ENCODE results near the gene G6PC2.
"Not testable (repeated sequence)": the region's sequence is repeated elsewhere in the genome, so short reads cannot be mapped to it uniquely, and the experiment has no call there.

The G6PC2 gene

GRCh38 chr2:168904358-168904757 lies 3.3 kb downstream of the G6PC2 start:
- DNase-seq (ENCODE audit: low read depth in 2 of 2), result no peak

GRCh38 chr2:168907940-168908662 lies 7.0 kb downstream of the G6PC2 start:
- DNase-seq (ENCODE audit: low read depth in 2 of 2), result no peak

GRCh38 chr2:168910330-168910729 lies 9.2 kb downstream of the G6PC2 start:
- DNase-seq (ENCODE audit: low read depth in 2 of 2), result no peak

- no peak for DNase-seq (ENCODE audit: low read depth in 2 of 2)
Observed at GRCh38 chr2:168912466-168912865, 11.4 kb downstream of the G6PC2 start.

- DNase-seq (ENCODE audit: low read depth in 2 of 2), result no peak
Observed at GRCh38 chr2:168912901-168913369, 11.8 kb downstream of the G6PC2 start.

GRCh38 chr2:168913495-168913894 lies 12.4 kb downstream of the G6PC2 start:
- no peak for DNase-seq (ENCODE audit: low read depth in 2 of 2)

- no peak for DNase-seq (ENCODE audit: low read depth in 2 of 2)
Observed at GRCh38 chr2:168915441-168916330, 14.6 kb downstream of the G6PC2 start.

GRCh38 chr2:168916331-168916675 lies 15.2 kb downstream of the G6PC2 start:
- DNase-seq (ENCODE audit: low read depth in 2 of 2), result no peak

GRCh38 chr2:168920504-168921157 lies 19.5 kb downstream of the G6PC2 start:
- DNase-seq (ENCODE audit: low read depth in 2 of 2), result no peak

- DNase-seq (ENCODE audit: low read depth in 2 of 2), result no peak
Observed at GRCh38 chr2:168926621-168927386, 25.7 kb downstream of the G6PC2 start.

- no peak for DNase-seq (ENCODE audit: low read depth in 2 of 2)
Observed at GRCh38 chr2:168928113-168928831, 27.2 kb downstream of the G6PC2 start.

- no peak for DNase-seq (ENCODE audit: low read depth in 2 of 2)
Observed at GRCh38 chr2:168929031-168929430, 27.9 kb downstream of the G6PC2 start.

- no peak for DNase-seq (ENCODE audit: low read depth in 2 of 2)
Observed at GRCh38 chr2:168930242-168930641, 29.2 kb downstream of the G6PC2 start.

GRCh38 chr2:168932174-168932573 lies 31.1 kb downstream of the G6PC2 start:
- not testable (repeated sequence) for DNase-seq (ENCODE audit: low read depth in 2 of 2)

GRCh38 chr2:168934826-168935225 lies 33.7 kb downstream of the G6PC2 start:
- DNase-seq (ENCODE audit: low read depth in 2 of 2), result no peak

GRCh38 chr2:168935810-168936581 lies 34.9 kb downstream of the G6PC2 start:
- no peak for DNase-seq (ENCODE audit: low read depth in 2 of 2)

- no peak for DNase-seq (ENCODE audit: low read depth in 2 of 2)
Observed at GRCh38 chr2:168939061-168939460, 38.0 kb downstream of the G6PC2 start.

GRCh38 chr2:168939918-168940317 lies 38.8 kb downstream of the G6PC2 start:
- DNase-seq (ENCODE audit: low read depth in 2 of 2), result no peak

GRCh38 chr2:168941297-168941696 lies 40.2 kb downstream of the G6PC2 start:
- no peak for DNase-seq (ENCODE audit: low read depth in 2 of 2)

GRCh38 chr2:168944065-168944464 lies 43.0 kb downstream of the G6PC2 start:
- DNase-seq (ENCODE audit: low read depth in 2 of 2), result no peak

Data from stimulated activated CD4-positive, alpha-beta T cell treated with anti-CD3 and anti-CD28 coated beads, Interleukin-15, amount 100 ng/mL, for 48 hours (primary cell).